ENCODE measurements around the gene NEDD4L. TPM values are rescaled to one million over a fixed set of nuclear protein-coding genes. Genes with fewer than 3 reads are reported as not detected.

Gene NEDD4L
- total and polyA plus RNA-seq, 5 donors from 2014 or later: 4.4 to 19.6 (median 7.8) TPM

DNA sequence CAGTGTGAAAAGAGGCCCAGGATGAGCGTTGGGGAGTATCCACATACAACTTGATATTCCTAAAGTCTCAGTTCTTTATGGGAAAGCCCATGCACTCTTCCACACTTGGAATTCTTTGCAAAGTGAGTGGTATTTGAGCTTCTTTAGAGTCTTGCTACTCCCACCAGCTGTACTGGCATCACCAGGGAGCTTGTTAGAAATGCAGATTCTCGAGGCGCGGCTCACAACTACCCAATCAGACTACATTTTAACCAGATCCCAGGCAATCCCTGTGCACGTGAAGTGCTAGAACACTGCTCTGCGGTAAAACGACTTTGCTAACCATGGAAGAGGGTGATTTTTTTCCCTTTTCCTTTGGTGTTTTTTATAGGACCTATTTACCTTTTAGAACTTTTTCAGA, 184.7 kb downstream of the NEDD4L start:
- no peak overlapping the region for H3K4me3 ChIP-seq (ENCODE audit: low read depth, low read length)
- no peaks in the 10 kb centered on the region for H3K36me3 Mint-ChIP-seq
- H3K4me3 Mint-ChIP-seq: no peak overlapping the region
- H3K27me3 Mint-ChIP-seq: peaks cover 9% of the 10 kb centered on the region
- DNase-seq (no peak), ATAC-seq (ENCODE audit: low read depth in 2 of 2) (no peak)
- no peaks in the 10 kb centered on the region for H3K9me3 ChIP-seq (ENCODE audit: control insufficient read depth in 2 of 2, low read length in 2 of 2)
- H3K27ac ChIP-seq (ENCODE audit: insufficient read depth, low read length, poor library complexity, severe bottlenecking): no peak overlapping the region
- peaks cover 6% of the 10 kb centered on the region for H3K4me1 ChIP-seq (ENCODE audit: control insufficient read depth, insufficient read depth, low read length, poor library complexity, severe bottlenecking)
- no peaks in the 10 kb centered on the region for H3K27me3 ChIP-seq (ENCODE audit: control insufficient read depth, insufficient read depth, low read length)
- H3K9me3 Mint-ChIP-seq: no peaks in the 10 kb centered on the region
- peak overlapping the region in 1 of 3 donors; percentile 14 for H3K27ac Mint-ChIP-seq
- H3K4me1 Mint-ChIP-seq: no peaks in the 10 kb centered on the region
- H3K36me3 ChIP-seq (ENCODE audit: control insufficient read depth, insufficient read depth, low read length): no peaks in the 10 kb centered on the region

DNA sequence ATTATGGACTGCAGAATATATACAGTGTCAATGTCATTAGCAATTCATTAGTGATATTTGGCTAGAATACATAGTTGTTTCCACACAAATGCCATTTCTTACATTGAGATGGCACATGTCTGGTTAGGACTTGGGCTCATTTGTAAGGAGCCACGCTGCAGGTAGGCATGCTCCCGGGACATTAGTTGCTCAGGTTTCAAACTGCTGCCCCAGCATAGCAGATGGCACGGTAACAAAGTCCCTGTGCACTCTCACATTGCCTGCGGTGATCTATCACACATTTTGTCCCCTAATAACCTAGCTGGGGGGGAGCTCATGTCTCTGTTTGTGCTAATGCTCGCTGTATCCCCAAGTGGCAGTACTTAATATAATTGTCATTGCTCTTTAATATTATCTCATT, 185.1 kb downstream of the NEDD4L start:
- Histone ChIP-seq H3K27ac (ENCODE audit: insufficient read depth, low read length, poor library complexity, severe bottlenecking) (no peak overlapping the region), H3K36me3 (ENCODE audit: control insufficient read depth, insufficient read depth, low read length) (no peaks in the 10 kb centered on the region), H3K4me3 (ENCODE audit: low read depth, low read length) (no peak overlapping the region), H3K27me3 (ENCODE audit: control insufficient read depth, insufficient read depth, low read length) (no peaks in the 10 kb centered on the region), H3K9me3 (ENCODE audit: control insufficient read depth in 2 of 2, low read length in 2 of 2) (no peaks in the 10 kb centered on the region), H3K4me1 (ENCODE audit: control insufficient read depth, insufficient read depth, low read length, poor library complexity, severe bottlenecking) (peaks cover 5% of the 10 kb centered on the region)
- H3K4me1 Mint-ChIP-seq: no peaks in the 10 kb centered on the region
- no peak overlapping the region for H3K4me3 Mint-ChIP-seq
- ATAC-seq (ENCODE audit: low read depth in 2 of 2): no peak
- H3K36me3 Mint-ChIP-seq: no peaks in the 10 kb centered on the region
- no peak overlapping the region for H3K27ac Mint-ChIP-seq
- no peaks in the 10 kb centered on the region for H3K9me3 Mint-ChIP-seq
- DNase-seq: no peak
- H3K27me3 Mint-ChIP-seq: peaks cover 8% of the 10 kb centered on the region

DNA sequence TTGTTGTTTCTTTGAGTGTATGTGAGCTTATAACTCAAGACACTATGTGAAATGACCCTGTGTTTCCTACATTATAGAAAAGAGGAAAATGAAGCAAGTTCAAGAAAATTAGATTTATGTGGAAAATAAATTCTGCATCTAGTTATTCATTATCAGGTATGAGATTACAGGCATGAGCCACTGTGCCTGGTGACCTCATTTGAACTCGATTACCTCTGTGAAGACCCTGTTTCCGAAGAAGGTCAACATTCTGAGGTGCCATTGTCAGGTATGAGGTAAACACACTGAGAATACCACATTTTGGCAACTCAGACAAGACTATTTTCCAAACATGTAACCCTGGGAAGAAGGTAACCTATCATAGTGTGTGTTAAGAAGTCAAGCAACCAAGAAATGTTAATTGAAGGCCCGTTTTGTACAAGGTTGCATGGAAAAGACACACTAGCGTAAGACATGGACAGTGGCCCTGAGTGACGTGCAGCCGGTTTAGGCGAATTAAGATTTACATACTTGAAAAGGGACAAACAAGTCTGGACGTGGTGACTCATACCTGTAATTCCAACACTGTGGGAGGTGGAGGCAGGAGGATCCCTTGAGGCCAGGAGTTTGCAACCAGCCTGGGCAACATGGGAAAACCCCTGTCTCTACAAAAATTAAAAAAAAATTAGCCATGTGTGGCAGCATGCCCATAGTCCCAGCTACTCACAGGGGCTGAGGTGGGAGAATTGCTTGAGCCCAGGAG, 186.6 kb downstream of the NEDD4L start:
- H3K4me1 ChIP-seq (ENCODE audit: control insufficient read depth, insufficient read depth, low read length, poor library complexity, severe bottlenecking): no peaks in the 10 kb centered on the region
- H3K9me3 Mint-ChIP-seq: no peaks in the 10 kb centered on the region
- H3K27me3 ChIP-seq (ENCODE audit: control insufficient read depth, insufficient read depth, low read length): no peaks in the 10 kb centered on the region
- H3K27me3 Mint-ChIP-seq: peaks cover 8% of the 10 kb centered on the region
- H3K4me3 Mint-ChIP-seq: no peak overlapping the region
- DNase-seq (no peak), ATAC-seq (ENCODE audit: low read depth in 2 of 2) (no peak)
- no peak overlapping the region for H3K4me3 ChIP-seq (ENCODE audit: low read depth, low read length)
- no peaks in the 10 kb centered on the region for H3K4me1 Mint-ChIP-seq
- H3K36me3 Mint-ChIP-seq: no peaks in the 10 kb centered on the region
- H3K36me3 ChIP-seq (ENCODE audit: control insufficient read depth, insufficient read depth, low read length): no peaks in the 10 kb centered on the region
- H3K27ac Mint-ChIP-seq: no peak overlapping the region
- H3K9me3 ChIP-seq (ENCODE audit: control insufficient read depth in 2 of 2, low read length in 2 of 2): no peaks in the 10 kb centered on the region
- H3K27ac ChIP-seq (ENCODE audit: insufficient read depth, low read length, poor library complexity, severe bottlenecking): no peak overlapping the region

DNA sequence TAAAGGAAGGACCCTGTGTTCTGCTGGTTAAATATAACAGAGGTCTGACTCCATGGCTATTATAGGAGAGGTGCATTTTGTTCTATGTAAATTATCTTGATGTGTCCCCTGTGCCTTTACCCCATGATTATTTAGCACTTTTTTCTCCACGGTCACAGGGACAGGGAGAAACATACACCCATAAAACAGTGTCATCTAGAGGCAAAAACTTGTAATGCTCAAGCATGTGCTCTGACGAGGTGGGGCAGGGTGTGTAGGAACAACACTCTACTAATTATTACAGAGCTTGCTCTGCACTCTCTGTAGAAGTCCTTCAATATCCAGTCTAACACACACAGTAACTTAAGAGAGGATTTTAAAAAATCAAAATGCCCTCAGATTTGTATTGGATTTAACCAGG, 187.9 kb downstream of the NEDD4L start:
- Histone ChIP-seq H3K27ac (ENCODE audit: insufficient read depth, low read length, poor library complexity, severe bottlenecking) (no peak overlapping the region), H3K4me3 (ENCODE audit: low read depth, low read length) (no peak overlapping the region), H3K36me3 (ENCODE audit: control insufficient read depth, insufficient read depth, low read length) (no peaks in the 10 kb centered on the region), H3K4me1 (ENCODE audit: control insufficient read depth, insufficient read depth, low read length, poor library complexity, severe bottlenecking) (no peaks in the 10 kb centered on the region), H3K9me3 (ENCODE audit: control insufficient read depth in 2 of 2, low read length in 2 of 2) (no peaks in the 10 kb centered on the region), H3K27me3 (ENCODE audit: control insufficient read depth, insufficient read depth, low read length) (no peaks in the 10 kb centered on the region)
- peaks cover 8% of the 10 kb centered on the region for H3K27me3 Mint-ChIP-seq
- no peak overlapping the region for H3K4me3 Mint-ChIP-seq
- H3K9me3 Mint-ChIP-seq: no peaks in the 10 kb centered on the region
- H3K36me3 Mint-ChIP-seq: no peaks in the 10 kb centered on the region
- ATAC-seq (ENCODE audit: low read depth in 2 of 2) (no peak), DNase-seq (no peak)
- H3K4me1 Mint-ChIP-seq: no peaks in the 10 kb centered on the region
- H3K27ac Mint-ChIP-seq: no peak overlapping the region

DNA sequence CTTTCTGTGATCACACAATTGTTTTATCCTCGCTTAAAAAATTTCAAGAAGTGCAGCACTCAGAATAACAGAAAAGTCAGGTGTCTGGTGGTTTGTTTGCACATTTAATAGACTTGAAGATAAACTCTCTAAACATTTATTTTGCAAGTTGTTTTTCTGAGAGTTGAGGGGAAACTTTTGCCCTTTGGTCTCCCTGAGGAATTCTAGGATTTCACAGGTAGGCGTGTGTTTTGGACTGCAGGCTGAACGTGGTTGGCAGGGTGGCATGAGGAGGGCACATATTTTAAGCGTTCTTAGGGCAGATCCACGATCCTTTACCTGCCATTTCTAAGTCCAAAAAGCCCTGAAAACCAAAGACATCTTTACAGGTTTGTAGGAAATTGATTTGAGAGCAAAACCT, 188.6 kb downstream of the NEDD4L start:
- H3K36me3 Mint-ChIP-seq: no peaks in the 10 kb centered on the region
- no peak for DNase-seq

DNA sequence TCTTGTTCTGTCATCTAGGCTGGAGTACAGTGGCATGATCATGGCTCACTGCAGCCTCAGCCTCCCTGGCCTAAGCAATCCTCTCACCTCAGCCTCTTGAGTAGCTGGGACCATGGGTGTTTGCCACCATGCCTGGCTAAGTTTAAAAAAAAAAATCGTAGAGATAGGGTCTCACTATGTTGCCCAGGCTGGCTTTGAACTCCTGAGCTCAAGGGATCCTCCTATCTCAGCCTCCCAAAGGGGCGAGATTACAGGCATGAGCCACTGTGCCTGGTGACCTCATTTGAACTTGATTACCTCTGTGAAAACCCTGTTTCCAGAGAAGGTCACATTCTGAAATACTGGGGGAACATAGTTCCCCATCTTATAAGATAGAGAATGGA, 190.3 kb downstream of the NEDD4L start:
- Histone ChIP-seq H3K36me3 (ENCODE audit: control insufficient read depth, insufficient read depth, low read length) (no peaks in the 10 kb centered on the region), H3K4me1 (ENCODE audit: control insufficient read depth, insufficient read depth, low read length, poor library complexity, severe bottlenecking) (no peaks in the 10 kb centered on the region), H3K27ac (ENCODE audit: insufficient read depth, low read length, poor library complexity, severe bottlenecking) (no peak overlapping the region), H3K4me3 (ENCODE audit: low read depth, low read length) (no peak overlapping the region), H3K9me3 (ENCODE audit: control insufficient read depth in 2 of 2, low read length in 2 of 2) (no peaks in the 10 kb centered on the region), H3K27me3 (ENCODE audit: control insufficient read depth, insufficient read depth, low read length) (no peaks in the 10 kb centered on the region)
- Mint-ChIP-seq H3K4me1 (no peaks in the 10 kb centered on the region), H3K36me3 (no peaks in the 10 kb centered on the region), H3K27me3 (peaks cover 8% of the 10 kb centered on the region), H3K9me3 (no peaks in the 10 kb centered on the region), H3K4me3 (no peak overlapping the region), H3K27ac (no peak overlapping the region)
- no peak for ATAC-seq (ENCODE audit: low read depth in 2 of 2)
- DNase-seq: no peak

More for the DNA sequence above, 188.6 kb downstream of the NEDD4L start:
- no peaks in the 10 kb centered on the region for H3K4me1 Mint-ChIP-seq
- ATAC-seq (ENCODE audit: low read depth in 2 of 2): no peak
- no peaks in the 10 kb centered on the region for H3K4me1 ChIP-seq (ENCODE audit: control insufficient read depth, insufficient read depth, low read length, poor library complexity, severe bottlenecking)
- H3K9me3 ChIP-seq (ENCODE audit: control insufficient read depth in 2 of 2, low read length in 2 of 2): no peaks in the 10 kb centered on the region
- no peak overlapping the region for H3K27ac Mint-ChIP-seq
- no peaks in the 10 kb centered on the region for H3K27me3 ChIP-seq (ENCODE audit: control insufficient read depth, insufficient read depth, low read length)
- H3K4me3 Mint-ChIP-seq: no peak overlapping the region
- no peaks in the 10 kb centered on the region for H3K9me3 Mint-ChIP-seq
- H3K27ac ChIP-seq (ENCODE audit: insufficient read depth, low read length, poor library complexity, severe bottlenecking): no peak overlapping the region
- no peak overlapping the region for H3K4me3 ChIP-seq (ENCODE audit: low read depth, low read length)
- H3K36me3 ChIP-seq (ENCODE audit: control insufficient read depth, insufficient read depth, low read length): no peaks in the 10 kb centered on the region
- H3K27me3 Mint-ChIP-seq: peaks cover 8% of the 10 kb centered on the region

DNA sequence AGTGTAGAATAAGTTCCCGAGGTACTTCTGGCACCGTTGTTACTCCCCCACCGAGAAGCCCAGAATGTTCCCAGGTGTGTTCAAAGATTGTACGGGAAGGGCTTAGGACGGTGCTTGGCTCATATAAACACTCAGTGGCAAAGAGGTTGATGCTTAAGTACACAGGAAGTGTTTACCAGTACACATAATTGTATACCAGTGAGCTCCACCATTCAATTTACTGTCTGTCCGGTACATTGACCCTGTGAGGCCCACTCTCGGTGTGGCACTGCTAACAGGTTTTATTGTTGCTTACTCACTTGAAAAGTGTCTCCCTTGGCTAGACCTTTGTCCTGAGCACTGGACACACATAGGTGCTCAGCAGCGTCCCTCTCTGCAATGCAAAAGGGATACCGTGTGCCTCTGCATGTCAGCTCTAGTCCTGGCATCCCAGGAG, 191.0 kb downstream of the NEDD4L start:
- Histone ChIP-seq H3K4me1 (ENCODE audit: control insufficient read depth, insufficient read depth, low read length, poor library complexity, severe bottlenecking) (no peaks in the 10 kb centered on the region), H3K36me3 (ENCODE audit: control insufficient read depth, insufficient read depth, low read length) (no peaks in the 10 kb centered on the region), H3K4me3 (ENCODE audit: low read depth, low read length) (no peak overlapping the region), H3K9me3 (ENCODE audit: control insufficient read depth in 2 of 2, low read length in 2 of 2) (no peaks in the 10 kb centered on the region), H3K27ac (ENCODE audit: insufficient read depth, low read length, poor library complexity, severe bottlenecking) (no peak overlapping the region), H3K27me3 (ENCODE audit: control insufficient read depth, insufficient read depth, low read length) (no peaks in the 10 kb centered on the region)
- H3K27ac Mint-ChIP-seq: no peak overlapping the region
- no peaks in the 10 kb centered on the region for H3K9me3 Mint-ChIP-seq
- H3K4me3 Mint-ChIP-seq: no peak overlapping the region
- no peaks in the 10 kb centered on the region for H3K36me3 Mint-ChIP-seq
- no peaks in the 10 kb centered on the region for H3K4me1 Mint-ChIP-seq
- ATAC-seq (ENCODE audit: low read depth in 2 of 2): no peak
- peaks cover 8% of the 10 kb centered on the region for H3K27me3 Mint-ChIP-seq
- DNase-seq: no peak

DNA sequence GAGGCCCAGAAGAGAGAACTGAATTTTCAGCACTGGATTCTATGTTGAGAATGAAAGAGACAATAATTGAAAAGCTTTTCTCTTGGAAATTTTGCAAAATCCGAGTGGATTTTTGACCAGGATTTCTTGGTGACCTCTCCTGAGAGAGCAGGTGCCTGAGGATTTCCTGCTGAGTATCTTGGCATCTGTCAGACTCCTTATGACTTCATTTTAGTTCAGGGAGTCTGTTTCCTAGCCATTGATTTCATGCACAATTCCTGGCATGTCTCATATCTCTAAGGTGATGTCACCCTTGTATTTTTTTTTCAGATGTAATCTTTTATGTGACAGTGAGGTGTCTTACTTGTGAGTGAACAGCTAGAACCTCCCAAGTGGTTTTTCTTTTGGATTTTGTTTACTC, 195.9 kb downstream of the NEDD4L start:
- Histone ChIP-seq H3K36me3 (ENCODE audit: control insufficient read depth, insufficient read depth, low read length) (no peaks in the 10 kb centered on the region), H3K4me1 (ENCODE audit: control insufficient read depth, insufficient read depth, low read length, poor library complexity, severe bottlenecking) (no peaks in the 10 kb centered on the region), H3K27me3 (ENCODE audit: control insufficient read depth, insufficient read depth, low read length) (no peaks in the 10 kb centered on the region), H3K9me3 (ENCODE audit: control insufficient read depth in 2 of 2, low read length in 2 of 2) (no peaks in the 10 kb centered on the region), H3K27ac (ENCODE audit: insufficient read depth, low read length, poor library complexity, severe bottlenecking) (no peak overlapping the region), H3K4me3 (ENCODE audit: low read depth, low read length) (no peak overlapping the region)
- DNase-seq: no peak
- Mint-ChIP-seq H3K4me1 (no peaks in the 10 kb centered on the region), H3K27ac (no peak overlapping the region), H3K4me3 (no peak overlapping the region), H3K27me3 (no peaks in the 10 kb centered on the region), H3K9me3 (no peaks in the 10 kb centered on the region), H3K36me3 (no peaks in the 10 kb centered on the region)
- ATAC-seq (ENCODE audit: low read depth in 2 of 2): no peak

All from CD4-positive, CD25-positive, alpha-beta regulatory T cell (primary cell).